T1000 (cell line): Measurements from ENCODE around the gene TMEM150A.
A peak's percentile ranks its signal among the peaks of the same experiment; 100 is the strongest.
"Not testable (repeated sequence)": the region's sequence is repeated elsewhere in the genome, so short reads cannot be mapped to it uniquely, and the experiment has no call there.

ENCODE experiments used
- DNase-seq: peaks from one replicate; lab custom pipeline; 2025; ENCODE audit warnings: mixed read lengths; lab: John Stamatoyannopoulos, UW

The TMEM150A gene

GRCh38 chr2:85564144-85564563 is 38.3 kb downstream of the TMEM150A start:
- no peak for DNase-seq

DNA sequence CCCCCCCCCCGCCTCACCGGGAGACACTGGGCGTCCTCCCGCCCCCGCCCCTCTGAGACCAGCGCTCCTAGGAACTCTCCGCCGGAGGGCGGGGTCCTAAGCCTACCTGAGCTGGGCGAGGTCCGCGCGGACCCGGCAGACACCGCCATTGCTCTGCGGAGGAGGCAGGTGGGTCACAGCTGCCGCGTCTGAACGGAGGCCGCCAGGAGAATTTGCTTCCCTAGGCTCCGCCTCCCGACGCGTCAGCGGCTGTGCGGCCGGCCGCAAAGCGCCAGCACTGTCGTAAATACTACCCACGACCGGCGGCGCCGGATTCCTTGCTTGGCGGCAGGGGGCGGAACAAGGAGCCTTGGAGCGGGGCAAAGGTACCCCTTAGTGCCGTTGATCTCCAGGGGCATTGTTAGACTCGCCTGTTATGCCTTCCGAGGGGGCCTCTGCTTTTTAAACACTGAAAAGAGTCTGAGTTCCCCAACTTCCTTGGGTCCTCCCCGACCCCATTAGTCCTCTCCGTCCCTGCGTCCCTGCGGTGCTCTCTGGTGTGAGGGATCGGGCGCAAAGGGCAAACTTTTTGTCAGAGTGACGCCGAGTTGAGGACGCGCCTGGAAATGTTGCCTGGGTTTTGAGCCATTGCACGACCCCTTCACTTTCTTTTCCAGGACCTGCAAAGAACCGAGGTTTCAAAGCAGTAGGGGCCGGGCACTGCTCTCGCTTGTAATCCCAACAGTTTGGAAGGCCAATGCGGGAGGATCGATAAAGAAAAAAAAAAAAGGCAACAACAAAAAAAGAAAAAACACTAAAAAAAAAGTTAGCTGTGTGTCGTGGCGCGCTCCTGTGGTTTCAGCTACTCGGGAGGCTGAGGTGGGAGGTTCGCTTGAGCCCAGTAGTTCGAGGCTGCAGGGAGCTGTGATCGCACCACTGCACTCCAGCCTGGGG is 41.0 kb downstream of the TMEM150A start, which contains the start of gene GGCX:
TSS of gene GGCX (minus strand) at position 214 of the 933 bp plus-strand sequence. CDS start at position 149, 65 bp downstream.
- DNase-seq = peak; percentile 82

DNA sequence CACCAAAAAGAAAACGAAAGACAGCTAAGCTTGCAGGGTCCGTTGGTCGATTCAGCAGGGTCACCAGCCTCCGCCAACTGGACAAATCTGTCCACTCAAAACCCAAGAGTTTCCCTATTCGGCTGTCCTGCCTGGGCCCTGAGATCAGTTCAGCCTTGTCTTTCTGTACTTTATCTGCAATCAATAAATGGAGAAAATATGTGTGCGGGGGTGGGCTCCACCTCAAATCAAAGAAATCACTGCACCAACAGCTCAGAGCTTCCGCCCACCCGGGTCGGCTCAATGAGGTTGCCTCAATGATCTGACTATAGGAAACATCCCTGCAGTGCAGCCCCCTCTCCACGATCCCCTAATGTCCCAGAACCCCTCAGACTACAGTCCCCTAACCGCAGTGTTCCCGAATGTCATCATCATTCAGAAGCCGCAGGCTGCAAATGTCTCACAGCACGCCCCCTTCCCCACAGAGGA is 41.7 kb downstream of the TMEM150A start:
- DNase-seq = no peak

- not testable (repeated sequence) for DNase-seq
These were observed 42.1 kb downstream of the TMEM150A start for GRCh38 chr2:85560403-85560726.

- no peak for DNase-seq
These were observed 44.3 kb downstream of the TMEM150A start for GRCh38 chr2:85558160-85558559.

DNA sequence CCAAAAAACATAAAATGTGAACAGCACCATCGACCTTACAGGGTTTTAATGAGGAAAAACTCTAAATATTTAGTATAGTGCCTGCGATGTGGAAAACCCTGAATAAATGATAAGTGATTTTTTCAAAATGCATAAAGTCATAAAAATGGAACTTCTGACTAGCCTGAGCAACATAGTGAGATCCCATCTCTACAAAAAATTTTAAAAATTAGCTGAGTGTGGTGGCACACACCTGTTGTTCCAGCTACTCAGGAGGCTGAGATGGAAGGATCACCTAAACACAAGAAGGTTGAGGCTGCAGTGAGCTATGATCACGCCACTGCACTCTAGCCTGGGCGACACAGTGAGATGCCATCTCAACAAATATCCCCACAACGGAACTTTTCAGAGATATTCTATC is 45.4 kb downstream of the TMEM150A start:
- no peak for DNase-seq

DNA sequence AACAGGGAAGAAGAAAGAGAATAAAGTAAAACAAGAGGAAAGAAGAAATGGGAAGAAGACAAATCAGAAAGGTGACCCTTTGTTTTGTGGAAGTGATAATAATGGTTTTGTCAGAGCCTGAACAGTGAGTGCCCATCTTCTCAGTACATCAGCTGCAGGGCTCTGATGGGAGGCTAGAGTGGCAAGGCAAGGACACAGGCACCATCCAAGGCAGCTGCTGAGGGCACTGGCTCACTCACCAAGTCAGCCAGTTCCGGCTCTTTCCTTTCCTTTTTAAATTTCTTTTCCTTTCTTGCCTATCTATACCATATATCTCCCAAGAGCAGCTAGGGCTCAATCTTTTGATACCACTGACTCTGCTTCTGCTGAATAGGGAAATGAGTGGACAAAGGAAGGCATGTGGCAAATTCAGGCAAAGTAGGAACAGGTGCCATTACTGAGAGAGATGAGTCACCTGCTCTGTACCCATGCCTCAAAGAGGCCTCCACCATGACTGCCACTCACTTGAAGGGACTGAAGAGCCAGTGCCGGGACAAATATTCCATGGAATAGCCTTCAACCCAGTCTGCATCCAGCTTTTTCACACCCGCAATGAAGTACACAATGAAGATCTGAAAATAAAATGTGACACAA is 47.4 kb downstream of the TMEM150A start:
- no peak for DNase-seq

GRCh38 chr2:85553184-85553583 is 49.3 kb downstream of the TMEM150A start:
- no peak for DNase-seq

DNA sequence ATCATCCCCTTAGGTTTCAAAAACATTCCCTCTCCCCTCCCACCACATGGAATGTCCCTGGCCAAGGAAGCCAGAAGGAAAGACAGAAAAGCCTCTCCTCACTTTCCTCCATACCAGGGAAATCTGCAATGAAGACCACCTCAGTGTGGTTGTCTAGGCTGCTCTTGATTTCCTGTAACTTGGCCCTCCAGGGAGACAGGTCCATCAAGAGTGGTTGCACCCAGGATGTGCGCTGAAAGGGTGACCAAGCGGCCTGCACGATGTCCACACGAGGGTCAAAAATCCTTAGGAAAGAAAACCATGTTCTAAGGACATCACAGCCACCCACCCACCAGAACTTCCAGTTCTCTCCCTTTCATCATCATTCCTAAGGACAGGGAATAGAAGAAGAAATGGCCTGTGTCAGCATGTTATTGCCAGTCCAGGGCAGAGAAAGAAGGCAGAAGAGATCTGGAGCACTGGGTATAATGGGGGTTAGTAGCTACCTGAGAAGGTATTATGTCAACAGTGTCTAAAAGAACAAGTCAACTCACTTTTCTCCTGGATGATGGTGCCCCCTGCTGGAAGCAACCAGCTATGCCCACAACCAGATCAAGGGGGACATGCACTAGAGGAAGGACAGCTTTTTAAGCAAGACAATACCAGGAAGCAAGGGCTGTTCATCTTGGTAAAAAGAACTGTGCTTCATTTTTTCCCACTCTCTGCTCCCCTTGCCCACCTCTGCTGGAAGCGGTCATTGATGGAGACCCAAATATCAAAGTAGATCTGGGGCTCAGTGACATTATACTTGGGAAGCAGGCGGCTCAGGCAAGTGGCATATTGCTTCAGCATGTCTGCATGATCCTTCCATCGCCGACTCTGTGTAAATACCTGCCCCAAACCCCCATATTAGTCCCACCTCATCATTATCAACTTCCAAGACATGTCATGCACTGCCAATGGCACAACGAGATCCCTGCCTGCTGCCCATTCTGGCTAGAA is 50.5 kb downstream of the TMEM150A start:
- DNase-seq = peak; percentile 50

DNA sequence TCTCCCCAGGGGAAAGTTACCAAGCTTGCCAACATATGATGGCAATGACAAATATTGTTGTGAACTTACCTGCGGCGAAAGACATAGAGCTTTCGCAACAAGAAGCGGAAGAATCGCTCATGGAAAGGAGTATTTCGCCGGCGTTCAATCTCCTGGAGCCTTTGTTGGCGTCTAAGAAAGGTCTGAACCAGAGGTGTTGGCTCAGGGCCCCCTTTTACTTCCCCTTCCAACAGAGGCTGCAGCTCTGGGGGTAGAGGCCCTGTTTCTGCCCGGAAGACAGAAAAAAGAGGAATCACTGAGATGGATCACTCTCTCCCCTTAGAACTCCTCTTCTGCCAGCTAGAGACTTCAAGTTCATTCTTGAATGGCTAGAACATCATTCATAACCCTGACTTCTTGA is 52.0 kb downstream of the TMEM150A start:
- no peak for DNase-seq

GRCh38 chr2:85549826-85550225 is 52.7 kb downstream of the TMEM150A start:
- no peak for DNase-seq

- no peak for DNase-seq
These were observed 53.4 kb downstream of the TMEM150A start for GRCh38 chr2:85549095-85549494.

GRCh38 chr2:85548608-85548900 is 53.9 kb downstream of the TMEM150A start:
- DNase-seq = no peak
